ENCODE measurements around the gene FAM114A2.

The FAM114A2 gene

GRCh38 chr5:153969563-153969895, 69.2 kb downstream of the FAM114A2 start:
- no peak for DNase-seq (ENCODE audit: low read depth)
- TF ChIP-seq CTCF (IDR thresholded peaks at IDR 0.05; ENCODE audit: low read depth, low read length, missing control alignments): no peak
- in situ Hi-C loops (cut with HindIII; ENCODE audit: low sequenced_read_pairs): no loop called here
- H3K4me3 ChIP-seq (ENCODE audit: low read depth, low read length): no peak overlapping the region

- in situ Hi-C loops (cut with HindIII; ENCODE audit: low sequenced_read_pairs): no loop called here
- no peak for DNase-seq (ENCODE audit: low read depth)
- no peak for TF ChIP-seq CTCF (IDR thresholded peaks at IDR 0.05; ENCODE audit: low read depth, low read length, missing control alignments)
- H3K4me3 ChIP-seq (ENCODE audit: low read depth, low read length): no peak overlapping the region
Measured at GRCh38 chr5:153968761-153969562, 69.7 kb downstream of the FAM114A2 start.

GRCh38 chr5:153964880-153965645, 73.6 kb downstream of the FAM114A2 start:
- peak; percentile 91 for TF ChIP-seq CTCF (IDR thresholded peaks at IDR 0.05; ENCODE audit: low read depth, low read length, missing control alignments)
- peak overlapping the region; percentile 29 for H3K4me3 ChIP-seq (ENCODE audit: low read depth, low read length)
- in situ Hi-C loops (cut with HindIII; ENCODE audit: low sequenced_read_pairs): no loop called here
- DNase-seq (ENCODE audit: low read depth): peak; percentile 48

- no peak for DNase-seq (ENCODE audit: low read depth)
- no peak for TF ChIP-seq CTCF (IDR thresholded peaks at IDR 0.05; ENCODE audit: low read depth, low read length, missing control alignments)
- in situ Hi-C loops (cut with HindIII; ENCODE audit: low sequenced_read_pairs): no loop called here
- peak overlapping the region; percentile 29 for H3K4me3 ChIP-seq (ENCODE audit: low read depth, low read length)
Measured at GRCh38 chr5:153964191-153964879, 74.4 kb downstream of the FAM114A2 start.

GRCh38 chr5:153960269-153961215, 78.2 kb downstream of the FAM114A2 start:
- no peak for DNase-seq (ENCODE audit: low read depth)
- no peak for TF ChIP-seq CTCF (IDR thresholded peaks at IDR 0.05; ENCODE audit: low read depth, low read length, missing control alignments)
- in situ Hi-C loops (cut with HindIII; ENCODE audit: low sequenced_read_pairs): no loop called here
- no peak overlapping the region for H3K4me3 ChIP-seq (ENCODE audit: low read depth, low read length)
